Measurements from ENCODE around the gene ECT2. TPM values are rescaled to one million over a fixed set of nuclear protein-coding genes. Genes with fewer than 3 reads are reported as not detected.

The ECT2 gene
- total and polyA plus RNA-seq, 2 of the 8 experiments (the other 6 are each of a cell fraction or from before 2014, with no cell fraction given) = 19.5 to 88.7 TPM

DNA sequence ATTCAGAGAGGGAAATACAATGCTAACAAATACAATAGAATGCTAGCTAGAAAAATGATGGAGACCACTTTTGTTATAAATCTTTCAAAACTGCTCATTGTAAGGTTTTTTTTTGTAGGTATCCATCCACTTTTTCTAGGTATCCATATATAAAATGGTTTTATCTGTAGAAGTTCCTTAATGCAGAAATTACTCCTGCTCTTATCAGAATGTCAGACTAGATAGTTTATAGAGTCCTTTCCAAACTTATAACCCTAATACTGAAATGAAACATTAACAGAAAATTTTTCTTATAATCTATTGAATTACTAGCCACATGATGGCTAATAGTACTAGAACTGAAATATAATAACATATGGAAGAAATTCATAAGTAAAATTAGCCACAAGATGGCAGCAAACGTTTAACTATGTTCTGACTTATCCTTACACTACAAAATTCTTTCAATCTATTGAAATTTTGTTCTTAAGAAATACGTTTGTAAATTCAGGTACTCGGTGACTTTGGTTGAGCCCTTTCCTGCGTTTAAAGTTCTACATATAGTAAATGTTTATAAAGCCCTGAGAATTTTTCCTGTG, 58.5 kb downstream of the ECT2 start:
- 76% methylated on average over 4 of the region's 4 CpGs; no CpG with 5 or more reads in 1 of the 2 experiments for WGBS, 2 experiments (ENCODE audit: extremely low coverage in 1 of 2, insufficient coverage in 1 of 2, insufficient read length in 1 of 2, insufficient replicate concordance in 2 of 2, low coverage in 1 of 2, low lambda C conversion rate in 2 of 2, missing lambda C conversion rate in 1 of 2)
- no peak overlapping the region for H2BK5ac ChIP-seq (ENCODE audit: low read depth, low read length)
- FAIRE-seq (no peak), DNase-seq (ENCODE audit: low read depth in 1 of 2, low spot score in 2 of 2) (no peak)
- TF ChIP-seq JUN (IDR thresholded peaks at IDR 0.05; ENCODE audit: low read depth, low read length) = no peak
- peak in 1 of 2 experiments; percentile 32; a peak in 2 of 4 replicates for TF ChIP-seq RAD21 (IDR thresholded peaks at IDR 0.05 in 1 of 2, conservative IDR thresholded peaks at IDR 0.05 in 1 of 2; ENCODE audit: low read depth in 2 of 2, low read length in 2 of 2)
- peaks cover 7 to 47% (median 26%) of the 10 kb centered on the region in 4 experiments for H3K36me3 ChIP-seq (ENCODE audit: control insufficient read depth in 2 of 4, insufficient read depth in 4 of 4, low read length in 3 of 4)
- H2BK15ac ChIP-seq (ENCODE audit: low read length) = no peak overlapping the region
- no peak overlapping the region for H3K9ac ChIP-seq (replicated peaks in 1 of 4; ENCODE audit: extremely low read depth in 1 of 4, low read depth in 3 of 4, low read length in 3 of 4)
- no peak overlapping the region for H3K4me3 ChIP-seq (ENCODE audit: extremely low read depth in 1 of 4, insufficient read depth in 2 of 4, low read depth in 3 of 4, low read length in 4 of 4)
- no peak overlapping the region for H3K14ac ChIP-seq (ENCODE audit: insufficient read length)
- H3K4me2 ChIP-seq (ENCODE audit: insufficient read depth in 1 of 2, low read depth in 2 of 2, low read length in 2 of 2) = no peak overlapping the region
- H4K91ac ChIP-seq (replicated peaks; ENCODE audit: insufficient read length, low read length) = no peak overlapping the region
- H3K18ac ChIP-seq (ENCODE audit: extremely low read depth, low read length) = no peak overlapping the region
- ChIA-PET CTCF (ENCODE audit: partially characterized antibody) (interaction anchor here (0.6 to 2.1 kb wide), 7 partner anchors 10 to 342 kb away, joined by 3 to 7 read pairs (median 5); no protein-coding TSS in a partner anchor), POLR2A (ENCODE audit: partially characterized antibody) (interaction anchor here (0.6 kb wide), 1 partner anchor 25 kb away, joined by 3 read pairs; no protein-coding TSS in a partner anchor)
- no peak overlapping the region for H2AFZ ChIP-seq (ENCODE audit: low read length)
- no peak overlapping the region for H4K5ac ChIP-seq (ENCODE audit: insufficient read length, low read depth, low read length)
- no peaks in the 10 kb centered on the region for H4K20me1 ChIP-seq (replicated peaks in 1 of 2; ENCODE audit: control insufficient read depth in 1 of 2, insufficient read depth in 2 of 2, low read length in 2 of 2)
- H3K56ac ChIP-seq (replicated peaks; ENCODE audit: insufficient read length, low read depth, low read length) = no peak overlapping the region
- H3K27ac ChIP-seq (ENCODE audit: low read depth, low read length) = no peak overlapping the region
- H3K23ac ChIP-seq (ENCODE audit: insufficient read length) = no peak overlapping the region
- H2BK120ac ChIP-seq (replicated peaks; ENCODE audit: low read depth, low read length) = no peak overlapping the region
- no peak overlapping the region for H2BK20ac ChIP-seq (ENCODE audit: low read length)
- no peak overlapping the region for H4K8ac ChIP-seq (ENCODE audit: extremely low read depth, insufficient read depth, low read length)
- no peaks in the 10 kb centered on the region for H3K23me2 ChIP-seq (ENCODE audit: low read depth, low read length)
- H3K79me2 ChIP-seq (ENCODE audit: control insufficient read depth in 1 of 2, insufficient read depth in 2 of 2, low read length in 2 of 2) = no peaks in the 10 kb centered on the region
- no peak overlapping the region for H2BK12ac ChIP-seq (ENCODE audit: low read depth, low read length)
- no peaks in the 10 kb centered on the region for H3K9me3 ChIP-seq (ENCODE audit: insufficient read depth in 2 of 2, low read depth in 1 of 2, low read length in 1 of 2)
- peaks cover 0 to 2% (median 0%) of the 10 kb centered on the region in 4 experiments; a peak in 1 of 7 replicates for H3K27me3 ChIP-seq (replicated peaks in 1 of 4; ENCODE audit: control insufficient read depth in 3 of 4, extremely low read depth in 1 of 4, insufficient read depth in 3 of 4, low read length in 3 of 4)
- H3K4ac ChIP-seq (replicated peaks; ENCODE audit: insufficient read length, low read depth, low read length) = no peak overlapping the region
- H3K79me1 ChIP-seq (ENCODE audit: low read depth, low read length) = no peaks in the 10 kb centered on the region
- no peaks in the 10 kb centered on the region for H3K4me1 ChIP-seq (replicated peaks in 1 of 4; ENCODE audit: control insufficient read depth in 3 of 4, insufficient read depth in 4 of 4, low read length in 3 of 4)
- H2AK5ac ChIP-seq (ENCODE audit: low read depth, low read length) = no peak overlapping the region
